H1 (cell line): ENCODE measurements around the gene ZBTB4.

Source experiments
- BACH1 ChIP-seq: IDR thresholded peaks from 2 replicates; pipeline ENCODE4 v1.6.1; 2012; ENCODE audit warnings: low read length, improper control_type of control experiment
- CTCF ChIP-seq, 3 experiments: IDR thresholded peaks; 1 replicate in 2 of 3; 2 replicates in 1 of 3; pipeline versions ENCODE4 v1.5.1 to v1.6.1; 2011; ENCODE audit warnings: low read length in 3 of 3, mild to moderate bottlenecking in 3 of 3, inconsistent platforms in 2 of 3, low read depth in 1 of 3, moderate library complexity in 1 of 3; ENCODE audit not compliant: insufficient read depth in 1 of 3; ENCODE audit errors: control extremely low read depth in 1 of 3
- MAFK ChIP-seq: IDR thresholded peaks from 2 replicates; pipeline ENCODE4 v1.6.1; 2012; ENCODE audit warnings: low read depth, mild to moderate bottlenecking, improper control_type of control experiment, low read length
- RFX5 ChIP-seq: IDR thresholded peaks from 2 replicates; pipeline ENCODE4 v1.6.1; 2011; ENCODE audit warnings: low read depth, low read length, improper control_type of control experiment, borderline replicate concordance
- SP1 ChIP-seq: IDR thresholded peaks from 2 replicates; pipeline ENCODE4 v1.6.1; 2011; ENCODE audit warnings: low read depth, low read length
- TCF12 ChIP-seq: IDR thresholded peaks from 2 replicates; pipeline ENCODE4 v1.6.1; 2011; ENCODE audit warnings: low read depth, mild to moderate bottlenecking, low read length

GRCh38 chr17:7467498-7467897 lies 11.9 kb downstream of the ZBTB4 start:
- no peak for TF ChIP-seq CTCF (IDR thresholded peaks at IDR 0.05; ENCODE audit: control extremely low read depth in 1 of 3, insufficient read depth in 1 of 3, low read depth in 1 of 3, low read length in 3 of 3)
- no peak for TF ChIP-seq SP1
- TF ChIP-seq RFX5: no peak
- TF ChIP-seq BACH1: no peak
- no peak for TF ChIP-seq TCF12
- no peak for TF ChIP-seq MAFK
